Type B pancreatic cell (in vitro differentiated cells): ENCODE results near the gene TRPC6. TPM values are rescaled to one million over a fixed set of nuclear protein-coding genes. Genes with fewer than 3 reads are reported as not detected.

Experiments
- DNase-seq: peaks from one replicate; pipeline ENCODE4 v3.0.0; 2021; ENCODE audit warnings: mixed read lengths; ENCODE audit not compliant: unreplicated experiment; ENCODE audit errors: extremely low spot score
- H3K27ac Mint-ChIP-seq: 2 replicates; pipeline ENCODE4 v1.8.0; 2021; ENCODE audit warnings: mild to moderate bottlenecking, mixed read lengths
- H3K27me3 Mint-ChIP-seq: 2 replicates; pipeline ENCODE4 v1.8.0; 2021; ENCODE audit warnings: mixed read lengths
- H3K36me3 Mint-ChIP-seq: 2 replicates; pipeline ENCODE4 v1.8.0; 2021; ENCODE audit warnings: mixed read lengths
- H3K4me1 Mint-ChIP-seq: one replicate; pipeline ENCODE4 v1.8.0; 2021; ENCODE audit warnings: mixed read lengths; ENCODE audit not compliant: unreplicated experiment
- H3K4me3 Mint-ChIP-seq: 2 replicates; pipeline ENCODE4 v1.8.0; 2021; ENCODE audit warnings: mild to moderate bottlenecking, mixed read lengths
- H3K9me3 Mint-ChIP-seq: 2 replicates; pipeline ENCODE4 v1.8.0; 2021; ENCODE audit warnings: mixed read lengths
- total RNA-seq: library from RNA; stranded (reverse); gene quantifications from 2 replicates; pipeline ENCODE4 v1.2.1, GENCODE V29; 2021; ENCODE audit warnings: low replicate concordance
- TF ChIP-seq, protein P1 (sequence below): fragments of 200-600 bp; sonication (generic); conservative IDR thresholded peaks from 2 replicates; pipeline ENCODE4 v1.5.0; 2021; ENCODE audit warnings: antibody characterized with exemption, mild to moderate bottlenecking

TRPC6 gene
- total RNA-seq, 1 donor from 2014 or later: 1.5 TPM

DNA sequence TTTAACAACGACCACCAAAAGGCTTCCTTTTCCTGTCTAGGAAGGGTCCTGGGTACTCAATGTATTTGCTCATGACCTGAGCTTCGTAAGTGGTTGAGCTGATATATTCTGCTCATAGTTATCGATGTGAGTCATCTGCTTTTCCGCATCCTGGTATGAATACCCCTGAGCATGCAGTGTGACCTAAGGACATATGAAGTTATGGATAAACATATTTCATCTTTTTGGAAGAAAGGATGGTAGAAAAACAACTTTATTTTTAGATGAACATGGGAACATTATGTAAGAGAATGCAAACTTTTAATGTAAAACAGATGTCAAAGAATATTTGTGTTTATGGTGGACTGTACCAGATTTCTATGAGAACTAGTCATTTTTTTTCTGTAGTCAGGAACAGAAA lies 28.4 kb downstream of the TRPC6 start:
- DNase-seq: no peak
- no peaks in the 10 kb centered on the region for H3K27me3 Mint-ChIP-seq
- no peaks in the 10 kb centered on the region for H3K4me1 Mint-ChIP-seq
- no peaks in the 10 kb centered on the region for H3K9me3 Mint-ChIP-seq
- H3K36me3 Mint-ChIP-seq: no peaks in the 10 kb centered on the region
- TF ChIP-seq, protein P1, sequence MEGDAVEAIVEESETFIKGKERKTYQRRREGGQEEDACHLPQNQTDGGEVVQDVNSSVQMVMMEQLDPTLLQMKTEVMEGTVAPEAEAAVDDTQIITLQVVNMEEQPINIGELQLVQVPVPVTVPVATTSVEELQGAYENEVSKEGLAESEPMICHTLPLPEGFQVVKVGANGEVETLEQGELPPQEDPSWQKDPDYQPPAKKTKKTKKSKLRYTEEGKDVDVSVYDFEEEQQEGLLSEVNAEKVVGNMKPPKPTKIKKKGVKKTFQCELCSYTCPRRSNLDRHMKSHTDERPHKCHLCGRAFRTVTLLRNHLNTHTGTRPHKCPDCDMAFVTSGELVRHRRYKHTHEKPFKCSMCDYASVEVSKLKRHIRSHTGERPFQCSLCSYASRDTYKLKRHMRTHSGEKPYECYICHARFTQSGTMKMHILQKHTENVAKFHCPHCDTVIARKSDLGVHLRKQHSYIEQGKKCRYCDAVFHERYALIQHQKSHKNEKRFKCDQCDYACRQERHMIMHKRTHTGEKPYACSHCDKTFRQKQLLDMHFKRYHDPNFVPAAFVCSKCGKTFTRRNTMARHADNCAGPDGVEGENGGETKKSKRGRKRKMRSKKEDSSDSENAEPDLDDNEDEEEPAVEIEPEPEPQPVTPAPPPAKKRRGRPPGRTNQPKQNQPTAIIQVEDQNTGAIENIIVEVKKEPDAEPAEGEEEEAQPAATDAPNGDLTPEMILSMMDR: no peak
- no peak overlapping the region for H3K27ac Mint-ChIP-seq
- H3K4me3 Mint-ChIP-seq: no peak overlapping the region

DNA sequence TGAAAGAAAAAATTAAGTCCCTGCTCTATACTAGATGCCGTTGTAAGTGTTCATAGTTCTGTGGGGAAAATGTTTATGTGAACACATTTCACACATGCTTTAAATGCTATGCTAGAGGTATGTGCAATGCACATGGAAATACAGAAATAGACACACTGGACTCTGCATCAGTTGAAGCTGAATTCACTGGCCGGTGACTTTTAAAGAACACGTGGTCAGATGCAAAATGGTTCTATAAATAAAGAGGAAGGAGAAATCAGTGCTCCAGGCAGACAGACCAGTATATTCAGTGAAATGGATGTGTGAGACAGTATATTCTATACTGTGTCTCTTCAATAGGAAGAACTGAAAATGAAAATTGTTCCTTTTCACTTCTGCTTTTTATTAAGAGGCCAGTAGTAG lies 29.9 kb downstream of the TRPC6 start:
- Mint-ChIP-seq H3K36me3 (no peaks in the 10 kb centered on the region), H3K27me3 (no peaks in the 10 kb centered on the region), H3K27ac (no peak overlapping the region), H3K4me1 (no peaks in the 10 kb centered on the region), H3K4me3 (no peak overlapping the region), H3K9me3 (no peaks in the 10 kb centered on the region)
- TF ChIP-seq, protein P1: no peak
- DNase-seq: no peak

DNA sequence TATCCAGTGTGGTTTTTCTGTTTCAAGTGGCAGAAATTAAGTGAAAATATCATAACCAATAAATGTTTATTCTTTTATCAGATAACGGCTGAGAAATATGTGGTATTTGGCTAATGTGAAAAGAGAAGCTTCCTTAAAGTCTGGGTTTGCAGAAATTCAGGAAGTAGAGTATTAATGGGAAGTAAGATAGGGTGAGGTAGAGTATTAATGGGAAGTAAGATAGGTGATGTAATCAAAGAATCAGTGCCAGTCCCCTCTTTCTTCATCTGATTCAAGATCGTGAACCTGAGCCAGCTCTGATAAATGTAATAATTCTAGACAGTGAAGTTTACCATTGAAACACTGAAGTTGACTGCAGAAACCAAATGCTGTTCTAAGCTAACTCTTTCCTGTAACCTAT lies 30.9 kb downstream of the TRPC6 start:
- H3K4me3 Mint-ChIP-seq: no peak overlapping the region
- no peaks in the 10 kb centered on the region for H3K9me3 Mint-ChIP-seq
- no peaks in the 10 kb centered on the region for H3K36me3 Mint-ChIP-seq
- DNase-seq: no peak
- TF ChIP-seq, protein P1: no peak
- no peak overlapping the region for H3K27ac Mint-ChIP-seq
- H3K4me1 Mint-ChIP-seq: no peaks in the 10 kb centered on the region
- no peaks in the 10 kb centered on the region for H3K27me3 Mint-ChIP-seq

DNA sequence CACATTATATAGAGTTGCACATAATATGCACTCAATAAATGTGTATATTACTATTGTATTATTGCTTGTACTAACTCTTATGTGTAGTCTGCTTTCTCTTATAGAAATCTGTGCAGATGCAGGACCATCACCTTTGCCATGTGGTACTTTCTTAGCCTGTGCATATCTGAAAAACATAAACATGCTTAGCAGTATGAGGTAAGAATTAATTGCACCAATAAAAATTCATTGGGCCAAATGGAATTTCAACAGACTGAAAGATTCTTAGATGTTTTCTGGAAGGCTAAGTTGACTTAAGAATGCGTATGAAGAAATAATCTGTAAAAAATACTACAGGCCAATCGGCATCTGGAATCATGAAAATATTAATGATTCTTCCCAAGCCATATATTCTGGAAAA lies 55.3 kb downstream of the TRPC6 start:
- Mint-ChIP-seq H3K36me3 (no peaks in the 10 kb centered on the region), H3K4me3 (no peak overlapping the region), H3K4me1 (no peaks in the 10 kb centered on the region), H3K27ac (no peak overlapping the region), H3K9me3 (peaks cover 3% of the 10 kb centered on the region), H3K27me3 (no peaks in the 10 kb centered on the region)
- TF ChIP-seq, protein P1: no peak
- DNase-seq: no peak

DNA sequence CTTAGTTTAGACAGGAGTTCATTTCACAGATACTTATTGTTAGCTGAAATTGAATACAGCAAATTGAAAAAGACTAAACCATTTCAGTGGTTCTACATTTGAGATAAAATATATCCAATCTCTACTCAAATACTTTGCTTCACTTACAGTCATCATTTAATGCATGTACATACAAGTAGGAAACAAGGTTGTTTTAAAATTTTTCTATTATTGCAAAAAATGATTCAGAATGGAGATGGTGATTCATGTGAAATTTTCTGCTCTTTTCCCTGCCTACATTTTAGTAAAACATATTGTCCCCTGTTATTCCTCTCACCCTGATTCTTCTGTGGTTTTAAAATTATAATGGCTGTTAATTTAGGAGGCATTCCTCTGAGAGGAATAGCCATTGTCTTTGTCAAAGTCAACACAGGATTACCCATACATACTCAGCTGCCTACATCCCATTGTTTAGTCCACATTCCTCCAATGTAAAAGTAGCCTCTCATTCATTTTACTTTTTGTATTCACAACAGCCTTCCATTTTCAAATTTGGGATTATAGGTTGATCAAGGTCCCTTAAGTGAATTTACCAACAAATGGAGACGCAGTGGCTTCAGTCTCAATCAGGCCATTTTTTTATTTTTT lies 60.1 kb downstream of the TRPC6 start:
- H3K27ac Mint-ChIP-seq: no peak overlapping the region
- no peaks in the 10 kb centered on the region for H3K4me1 Mint-ChIP-seq
- peaks cover 3% of the 10 kb centered on the region for H3K9me3 Mint-ChIP-seq
- no peaks in the 10 kb centered on the region for H3K27me3 Mint-ChIP-seq
- no peak overlapping the region for H3K4me3 Mint-ChIP-seq
- no peak for DNase-seq
- TF ChIP-seq, protein P1: no peak
- no peaks in the 10 kb centered on the region for H3K36me3 Mint-ChIP-seq

DNA sequence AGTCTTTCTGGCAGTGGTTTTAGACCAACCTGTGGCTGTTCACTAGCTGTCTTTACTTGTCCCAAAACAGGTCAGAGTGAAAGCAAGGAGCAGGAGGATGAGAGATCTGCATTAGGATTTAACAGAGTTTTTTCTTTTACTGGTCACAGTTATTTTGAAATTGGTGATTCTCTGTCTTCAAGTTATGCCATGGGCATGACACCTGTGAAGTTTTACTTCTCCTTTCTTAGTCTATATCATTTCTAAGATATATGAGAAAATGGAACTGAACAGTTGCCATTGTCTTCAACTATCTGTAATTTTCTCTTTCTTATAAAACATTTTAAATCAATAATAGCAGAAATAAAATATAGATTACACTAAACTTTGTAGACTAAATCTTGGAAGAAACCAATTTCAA lies 60.6 kb downstream of the TRPC6 start:
- H3K4me3 Mint-ChIP-seq: no peak overlapping the region
- H3K27ac Mint-ChIP-seq: no peak overlapping the region
- TF ChIP-seq, protein P1: no peak
- no peak for DNase-seq
- H3K9me3 Mint-ChIP-seq: peaks cover 3% of the 10 kb centered on the region
- H3K36me3 Mint-ChIP-seq: no peaks in the 10 kb centered on the region
- no peaks in the 10 kb centered on the region for H3K4me1 Mint-ChIP-seq
- H3K27me3 Mint-ChIP-seq: no peaks in the 10 kb centered on the region
